Limb (tissue), 2 donors: ENCODE measurements around the gene CLOCK.

Experiments
- DNase-seq, 2 donors: peaks; one replicate each; pipeline ENCODE4 v3.0.0-alpha.2; 2016; ENCODE audit errors: extremely low spot score in 2 of 2

The CLOCK gene

DNA sequence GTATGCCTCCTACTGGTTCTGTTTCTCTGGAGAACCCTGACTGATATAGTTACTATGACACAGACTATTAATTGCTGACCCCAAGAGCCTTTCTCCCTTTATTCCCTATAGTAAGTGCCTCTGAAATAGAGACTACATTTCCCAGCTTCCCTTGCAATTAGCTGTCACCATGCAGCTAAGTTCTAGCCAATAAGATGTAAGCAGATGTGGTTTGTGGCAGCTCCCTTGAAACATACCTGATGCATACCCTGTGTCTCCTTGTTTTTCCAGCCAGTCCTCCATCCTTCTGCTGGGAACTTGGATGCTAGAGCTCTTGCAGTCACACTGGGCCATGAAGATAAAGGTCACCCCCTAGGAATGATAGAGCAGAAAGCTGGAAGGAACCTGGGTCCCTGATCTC lies 160.6 kb downstream of the CLOCK start:
- DNase-seq = no peak

DNA sequence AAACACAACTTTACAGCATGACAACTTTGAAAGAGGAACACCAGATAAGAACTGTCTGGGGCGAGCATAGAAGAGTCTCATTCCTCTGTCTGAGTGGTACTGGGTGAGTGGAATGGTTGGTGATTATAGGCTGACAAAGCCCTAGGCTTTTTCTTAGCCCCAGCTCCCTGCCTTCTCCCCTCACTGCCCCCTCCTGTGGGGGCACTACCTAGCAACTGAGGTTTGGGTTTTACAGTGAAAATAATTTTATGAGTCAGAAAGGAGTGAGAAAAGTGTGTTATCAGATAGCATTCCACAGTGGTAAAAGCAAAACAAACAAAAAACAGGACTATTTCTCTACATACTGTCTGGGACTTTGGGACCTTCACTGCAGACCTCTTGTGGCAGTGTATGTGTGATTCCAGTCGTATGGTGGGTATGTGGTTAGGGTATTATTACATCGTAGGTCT lies 161.5 kb downstream of the CLOCK start:
- no peak for DNase-seq

DNA sequence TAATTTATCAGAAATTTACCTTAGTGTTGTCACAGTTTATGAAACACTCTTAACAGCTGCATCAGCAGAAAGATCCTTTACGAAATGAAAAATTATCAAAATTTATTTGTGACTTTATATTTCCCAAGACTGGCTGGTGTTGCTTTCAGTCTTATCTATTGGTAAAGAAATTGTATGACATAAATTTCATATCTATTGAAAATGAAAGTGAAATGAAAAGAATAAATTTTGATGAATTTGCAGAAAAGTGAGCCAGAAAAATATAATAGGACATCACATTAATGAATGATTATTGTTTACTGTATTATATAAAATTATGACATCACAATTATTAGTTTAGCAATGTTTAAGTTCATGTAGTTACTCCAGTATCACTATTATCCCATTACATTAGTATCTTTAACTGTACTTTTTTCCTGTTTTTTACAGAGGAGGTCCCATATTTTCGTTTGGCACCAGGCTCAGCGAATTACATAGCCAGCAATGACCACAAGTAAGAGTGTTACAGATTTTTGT lies 164.2 kb downstream of the CLOCK start:
- DNase-seq = no peak

DNA sequence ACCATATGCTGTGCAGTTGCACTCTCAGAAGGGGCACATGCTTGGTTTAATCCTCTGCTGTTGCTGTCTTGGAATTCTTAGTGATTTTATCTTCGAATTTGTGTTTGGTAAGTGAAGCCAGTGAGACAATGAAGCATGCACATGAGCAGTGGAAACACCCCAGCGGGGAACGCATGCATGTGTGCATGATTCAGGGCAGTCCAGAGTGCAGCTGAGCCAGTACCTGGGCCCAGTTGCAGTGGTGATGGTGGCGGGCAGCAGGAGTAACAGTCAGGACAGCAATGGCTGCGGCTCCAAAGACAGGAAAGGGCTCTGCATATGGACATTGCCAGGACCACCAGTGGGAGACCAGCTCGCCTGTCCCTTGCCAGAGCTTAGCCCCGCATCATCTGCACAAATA lies 165.2 kb downstream of the CLOCK start:
- no peak for DNase-seq

DNA sequence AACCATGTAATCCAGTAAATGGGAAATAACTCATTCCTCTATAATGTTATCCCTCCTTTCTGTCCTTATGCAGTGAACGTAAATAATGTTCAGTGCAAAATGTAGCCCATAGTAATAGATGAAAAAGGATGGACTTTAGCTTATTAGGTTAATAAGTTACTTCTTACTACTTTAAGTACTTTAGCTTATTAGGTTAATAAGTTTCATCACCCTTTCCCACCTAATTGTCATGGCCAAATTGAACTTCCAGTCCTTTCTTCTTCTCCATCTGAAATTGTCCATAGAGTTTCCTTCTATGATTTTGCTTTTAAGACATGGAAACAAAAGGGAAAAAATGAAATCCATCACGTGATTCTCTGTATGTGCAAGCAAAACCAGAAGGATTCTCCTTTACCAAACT lies 166.1 kb downstream of the CLOCK start:
- no peak for DNase-seq

DNA sequence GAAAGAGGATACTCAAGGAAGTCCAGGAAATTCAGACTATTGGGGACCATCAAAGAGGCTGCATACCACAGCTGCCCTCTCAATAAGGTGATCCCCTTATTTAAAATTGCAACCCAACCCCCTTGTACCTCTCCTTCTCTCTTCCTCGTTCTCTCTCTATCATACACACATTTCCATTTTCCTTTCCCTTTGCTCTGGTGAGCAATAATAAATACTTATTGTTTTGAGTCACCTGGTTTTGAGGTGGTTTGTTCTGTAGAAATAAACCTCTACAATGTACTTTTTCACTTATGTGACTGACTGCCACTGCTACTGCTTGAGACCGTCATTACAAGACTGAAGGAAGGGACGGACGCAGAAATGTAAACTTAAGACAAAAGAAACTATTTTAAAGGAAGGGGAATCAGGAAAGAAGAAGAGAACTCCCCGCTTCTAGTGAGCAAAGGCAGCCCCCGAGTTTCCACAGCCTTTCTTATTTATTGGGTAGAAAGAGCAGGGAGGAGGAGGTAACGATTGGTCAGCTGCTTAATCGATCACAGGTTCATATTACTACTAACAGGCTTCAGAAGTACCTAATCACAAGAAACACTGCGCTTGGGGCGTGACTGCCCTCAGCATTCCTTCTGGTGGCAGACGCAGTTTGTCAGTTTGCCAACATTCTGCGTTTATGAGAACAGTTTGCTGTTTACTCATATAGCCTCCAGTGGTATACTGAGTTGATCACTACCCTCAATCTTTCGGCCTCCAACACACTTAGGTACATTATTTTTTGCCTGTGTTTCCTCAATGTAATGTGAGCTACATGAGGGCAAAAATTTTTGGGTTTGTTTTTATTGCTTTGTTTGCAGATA lies 167.9 kb downstream of the CLOCK start:
- no peak for DNase-seq
